OCI-LY7 (cell line): ENCODE measurements around the gene KDM2A. TPM values are rescaled to one million over a fixed set of nuclear protein-coding genes. Genes with fewer than 3 reads are reported as not detected.
"Not testable (repeated sequence)": the region's sequence is repeated elsewhere in the genome, so short reads cannot be mapped to it uniquely, and the experiment has no call there.

Experiments
- BruUV-seq: library from RNA; stranded (reverse); fragments of 400-500 nt; replicated peaks from 2 replicates; lab custom pipeline; 2021; lab: Mats Ljungman, UMichigan
- CTCF ChIA-PET: fragments of 300-600 bp; sonication (Branson Sonifier 250); formaldehyde crosslinking; loops from one replicate; lab custom pipeline; 2022; ENCODE audit warnings: antibody characterized with exemption; ENCODE audit not compliant: unreplicated experiment; lab: Charles Lee
- POLR2A ChIA-PET: fragments of 300-600 bp; sonication (Branson Sonifier 250); formaldehyde crosslinking; loops from one replicate; lab custom pipeline; 2022; ENCODE audit warnings: antibody characterized with exemption; lab: Charles Lee
- DNase-seq: peaks from one replicate; pipeline ENCODE4 v3.0.0-alpha.2; 2015; ENCODE audit warnings: low spot score
- H2AFZ ChIP-seq: fragments of 200-600 bp; sonication (generic), shearing (Covaris generic); 2 replicates; pipeline ENCODE4 v1.6.1; 2014; ENCODE audit warnings: mild to moderate bottlenecking, antibody characterized with exemption, low read length, moderate library complexity
- H3K27ac ChIP-seq: fragments of 200-600 bp; sonication (generic); 2 replicates; pipeline ENCODE4 v1.5.1; 2014; ENCODE audit warnings: mixed run types, low read depth, mild to moderate bottlenecking, moderate library complexity, low read length, inconsistent platforms; ENCODE audit not compliant: poor library complexity, severe bottlenecking
- H3K36me3 ChIP-seq: fragments of 200-600 bp; sonication (generic); 2 replicates; pipeline ENCODE4 v1.6.1; 2014; ENCODE audit warnings: mild to moderate bottlenecking, antibody characterized with exemption, low read length, moderate library complexity, mixed read lengths; ENCODE audit not compliant: insufficient read depth
- H3K4me1 ChIP-seq: fragments of 200-600 bp; sonication (generic); 2 replicates; pipeline ENCODE4 v1.5.1; 2014; ENCODE audit warnings: mild to moderate bottlenecking, low read length; ENCODE audit not compliant: insufficient read depth, poor library complexity, severe bottlenecking
- H3K4me2 ChIP-seq: fragments of 200-600 bp; sonication (generic); 2 replicates; pipeline ENCODE4 v1.6.1; 2014; ENCODE audit warnings: mild to moderate bottlenecking, low read length
- H3K4me3 ChIP-seq: fragments of 200-600 bp; sonication (generic); 2 replicates; pipeline ENCODE4 v1.5.1; 2014; ENCODE audit warnings: mild to moderate bottlenecking, low read depth, low read length; ENCODE audit not compliant: poor library complexity, severe bottlenecking
- H3K79me2 ChIP-seq: fragments of 200-600 bp; sonication (generic); 2 replicates; pipeline ENCODE4 v1.6.1; 2016; ENCODE audit warnings: low read depth, mild to moderate bottlenecking, low read length, moderate library complexity, mixed read lengths; ENCODE audit not compliant: insufficient read depth
- H3K9me2 ChIP-seq: fragments of 200-600 bp; sonication (generic); 2 replicates; pipeline ENCODE4 v1.6.1; 2016; ENCODE audit warnings: mild to moderate bottlenecking, low read length, mixed read lengths; ENCODE audit not compliant: insufficient read depth
- H3K9me3 ChIP-seq: fragments of 200-600 bp; sonication (generic); 2 replicates; pipeline ENCODE4 v1.6.1; 2014; ENCODE audit warnings: mild to moderate bottlenecking, mixed run types, low read length, mixed read lengths
- H4K20me1 ChIP-seq: fragments of 200-600 bp; sonication (generic); 2 replicates; pipeline ENCODE4 v1.6.1; 2014; ENCODE audit warnings: mild to moderate bottlenecking, antibody characterized with exemption, low read length, moderate library complexity, mixed read lengths; ENCODE audit not compliant: insufficient read depth
- EZH2phosphoT487 ChIP-seq: fragments of 200-600 bp; sonication (generic); IDR thresholded peaks from 2 replicates; pipeline ENCODE4 v1.6.1; 2018; ENCODE audit warnings: low read depth, borderline replicate concordance, mild to moderate bottlenecking, mixed run types, antibody characterized with exemption, low read length, moderate library complexity, mixed read lengths
- intact Hi-C: fragments of 100-400 bp; cut with micrococcal nuclease; formaldehyde crosslinking; loops from one replicate; pipeline ENCODE4 v1.10.0; 2022; ENCODE audit not compliant: unreplicated experiment
- total RNA-seq, 2 experiments: library from RNA; depleted of rRNA in 1 of 2; stranded (reverse); fragments of >200 nt in 1 of 2; shearing (Covaris generic) in 1 of 2; gene quantifications; 2 replicates each; pipeline ENCODE4 v1.2.3, GENCODE V29; 2014 to 2022
- TF ChIP-seq, protein P1 (sequence below): fragments of 200-600 bp; sonication (generic); conservative IDR thresholded peaks from 2 replicates; pipeline ENCODE4 v1.5.1; 2014; ENCODE audit warnings: mild to moderate bottlenecking, antibody characterized with exemption, low read length, moderate library complexity, mixed read lengths

The KDM2A gene
- total RNA-seq, 2 experiments from 2014 or later = 31.7 to 66.2 TPM

GRCh38 chr11:67199751-67200150 is 80.7 kb downstream of the KDM2A start:
- Histone ChIP-seq H2AFZ (no peak overlapping the region), H3K36me3 (peaks cover 45% of the 10 kb centered on the region), H3K4me2 (no peak overlapping the region), H3K79me2 (no peaks in the 10 kb centered on the region), H3K27ac (no peak overlapping the region), H3K9me2 (no peaks in the 10 kb centered on the region), H3K4me3 (no peak overlapping the region), H4K20me1 (no peaks in the 10 kb centered on the region), H3K4me1 (no peaks in the 10 kb centered on the region), H3K9me3 (no peaks in the 10 kb centered on the region)
- BruUV-seq = no TSS peak
- POLR2A ChIA-PET = interaction anchor here (2.4 kb wide), 1 partner anchor 12 kb away, joined by 10 read pairs; no protein-coding TSS in a partner anchor
- intact Hi-C loops = no loop called here
- TF ChIP-seq EZH2phosphoT487 = no peak
- TF ChIP-seq, protein P1, sequence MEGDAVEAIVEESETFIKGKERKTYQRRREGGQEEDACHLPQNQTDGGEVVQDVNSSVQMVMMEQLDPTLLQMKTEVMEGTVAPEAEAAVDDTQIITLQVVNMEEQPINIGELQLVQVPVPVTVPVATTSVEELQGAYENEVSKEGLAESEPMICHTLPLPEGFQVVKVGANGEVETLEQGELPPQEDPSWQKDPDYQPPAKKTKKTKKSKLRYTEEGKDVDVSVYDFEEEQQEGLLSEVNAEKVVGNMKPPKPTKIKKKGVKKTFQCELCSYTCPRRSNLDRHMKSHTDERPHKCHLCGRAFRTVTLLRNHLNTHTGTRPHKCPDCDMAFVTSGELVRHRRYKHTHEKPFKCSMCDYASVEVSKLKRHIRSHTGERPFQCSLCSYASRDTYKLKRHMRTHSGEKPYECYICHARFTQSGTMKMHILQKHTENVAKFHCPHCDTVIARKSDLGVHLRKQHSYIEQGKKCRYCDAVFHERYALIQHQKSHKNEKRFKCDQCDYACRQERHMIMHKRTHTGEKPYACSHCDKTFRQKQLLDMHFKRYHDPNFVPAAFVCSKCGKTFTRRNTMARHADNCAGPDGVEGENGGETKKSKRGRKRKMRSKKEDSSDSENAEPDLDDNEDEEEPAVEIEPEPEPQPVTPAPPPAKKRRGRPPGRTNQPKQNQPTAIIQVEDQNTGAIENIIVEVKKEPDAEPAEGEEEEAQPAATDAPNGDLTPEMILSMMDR = no peak
- CTCF ChIA-PET = no interaction called here
- DNase-seq = no peak

GRCh38 chr11:67202028-67202427 is 83.0 kb downstream of the KDM2A start:
- Histone ChIP-seq H3K4me2 (no peak overlapping the region), H3K79me2 (no peaks in the 10 kb centered on the region), H3K4me1 (no peaks in the 10 kb centered on the region), H2AFZ (no peak overlapping the region), H3K27ac (no peak overlapping the region), H3K9me2 (no peaks in the 10 kb centered on the region), H3K9me3 (no peaks in the 10 kb centered on the region), H3K4me3 (no peak overlapping the region), H4K20me1 (no peaks in the 10 kb centered on the region), H3K36me3 (peaks cover 43% of the 10 kb centered on the region)
- BruUV-seq = no TSS peak
- intact Hi-C loops = no loop called here
- DNase-seq = no peak
- ChIA-PET POLR2A (no interaction called here), CTCF (no interaction called here)
- TF ChIP-seq EZH2phosphoT487 = no peak
- TF ChIP-seq, protein P1 = no peak

DNA sequence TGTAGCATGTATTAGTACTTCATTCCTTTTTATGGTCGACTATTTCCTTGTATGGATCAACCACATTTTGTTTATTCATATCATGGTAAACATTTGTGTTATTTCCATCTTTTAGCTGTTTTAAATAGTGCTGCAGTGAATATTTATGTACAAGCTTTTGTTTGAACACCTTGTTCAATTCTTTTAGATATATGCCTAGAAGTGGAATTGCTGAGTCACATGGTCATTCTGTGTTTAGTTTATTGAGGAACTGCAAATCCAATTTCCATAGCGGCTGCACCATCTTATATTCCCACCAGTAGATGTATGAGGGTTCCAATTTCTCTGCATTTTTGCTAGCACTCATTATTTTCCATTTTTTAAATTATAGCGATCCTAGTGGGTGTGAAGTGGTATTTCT is 85.8 kb downstream of the KDM2A start:
- no peak overlapping the region for H3K27ac ChIP-seq
- no peaks in the 10 kb centered on the region for H3K9me3 ChIP-seq
- intact Hi-C loops = no loop called here
- H4K20me1 ChIP-seq = no peaks in the 10 kb centered on the region
- H3K4me3 ChIP-seq = no peak overlapping the region
- TF ChIP-seq, protein P1 = no peak
- no peak for TF ChIP-seq EZH2phosphoT487
- no peaks in the 10 kb centered on the region for H3K4me1 ChIP-seq
- H3K36me3 ChIP-seq = peaks cover 42% of the 10 kb centered on the region
- no peak overlapping the region for H2AFZ ChIP-seq
- no TSS peak for BruUV-seq
- H3K9me2 ChIP-seq = no peaks in the 10 kb centered on the region
- H3K4me2 ChIP-seq = no peak overlapping the region
- H3K79me2 ChIP-seq = no peaks in the 10 kb centered on the region
- POLR2A ChIA-PET = interaction anchor here (0.7 kb wide), 1 partner anchor 34 kb away, joined by 3 read pairs; no protein-coding TSS in a partner anchor
- DNase-seq = no peak
- CTCF ChIA-PET = no interaction called here

DNA sequence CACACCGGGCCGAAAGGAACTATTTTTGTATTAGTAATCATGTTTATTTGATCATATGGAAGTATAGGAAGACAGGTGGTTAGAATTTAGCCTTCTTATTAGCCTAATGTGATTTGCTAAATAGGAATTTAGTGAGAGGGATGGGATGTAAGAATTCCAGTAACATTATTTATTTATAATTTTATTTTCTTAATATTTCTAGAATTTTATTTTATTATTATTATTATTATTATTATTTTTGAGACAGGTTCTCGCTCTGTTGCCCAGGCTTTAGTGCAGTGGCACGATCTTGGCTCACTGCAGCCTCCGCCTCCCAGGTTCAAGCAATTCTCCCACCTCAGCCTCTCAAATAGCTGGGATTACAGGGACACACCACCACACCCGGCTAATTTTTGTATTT is 90.2 kb downstream of the KDM2A start:
- H3K4me3 ChIP-seq, H3K4me2 ChIP-seq, POLR2A ChIA-PET, H4K20me1 ChIP-seq, H3K27ac ChIP-seq, H3K79me2 ChIP-seq, H3K9me2 ChIP-seq, DNase-seq, BruUV-seq, CTCF ChIA-PET, intact Hi-C loops, H3K9me3 ChIP-seq, H2AFZ ChIP-seq: not testable (repeated sequence)
- Histone ChIP-seq H3K36me3 (peaks cover 58% of the 10 kb centered on the region), H3K4me1 (peaks cover 24% of the 10 kb centered on the region)
